Measurements from ENCODE around the gene NAA25. TPM values are rescaled to one million over a fixed set of nuclear protein-coding genes. Genes with fewer than 3 reads are reported as not detected.
"Not testable (repeated sequence)": the region's sequence is repeated elsewhere in the genome, so short reads cannot be mapped to it uniquely, and the experiment has no call there.

Gene NAA25
- polyA plus RNA-seq, 4 donors = 18.7 to 23.8 (median 22.9) TPM

- no peak for DNase-seq (ENCODE audit: low read depth in 4 of 4, low spot score in 3 of 4)
Measured at GRCh38 chr12:112011685-112012084, 96.9 kb downstream of the NAA25 start.

GRCh38 chr12:112010415-112011344 lies 97.9 kb downstream of the NAA25 start:
- DNase-seq (ENCODE audit: low read depth in 4 of 4, low spot score in 3 of 4) = no peak

- not testable (repeated sequence) for DNase-seq (ENCODE audit: low read depth in 4 of 4, low spot score in 3 of 4)
Measured at GRCh38 chr12:112009596-112009995, 99.0 kb downstream of the NAA25 start.

- no peak for DNase-seq (ENCODE audit: low read depth in 4 of 4, low spot score in 3 of 4)
Measured at GRCh38 chr12:112008918-112009317, 99.7 kb downstream of the NAA25 start.

GRCh38 chr12:112007945-112008344 lies 100.6 kb downstream of the NAA25 start:
- DNase-seq (ENCODE audit: low read depth in 4 of 4, low spot score in 3 of 4) = no peak

- DNase-seq (ENCODE audit: low read depth in 4 of 4, low spot score in 3 of 4) = no peak
Measured at GRCh38 chr12:112005419-112006395, 102.9 kb downstream of the NAA25 start.

- no peak for DNase-seq (ENCODE audit: low read depth in 4 of 4, low spot score in 3 of 4)
Measured at GRCh38 chr12:112004041-112004440, 104.5 kb downstream of the NAA25 start.

GRCh38 chr12:112001576-112001975 lies 107.0 kb downstream of the NAA25 start:
- DNase-seq (ENCODE audit: low read depth in 4 of 4, low spot score in 3 of 4) = no peak

GRCh38 chr12:112000820-112001219 lies 107.8 kb downstream of the NAA25 start:
- no peak for DNase-seq (ENCODE audit: low read depth in 4 of 4, low spot score in 3 of 4)

GRCh38 chr12:111999129-111999528 lies 109.5 kb downstream of the NAA25 start:
- DNase-seq (ENCODE audit: low read depth in 4 of 4, low spot score in 3 of 4) = not testable (repeated sequence)

GRCh38 chr12:111998015-111998414 lies 110.6 kb downstream of the NAA25 start:
- no peak for DNase-seq (ENCODE audit: low read depth in 4 of 4, low spot score in 3 of 4)

- DNase-seq (ENCODE audit: low read depth in 4 of 4, low spot score in 3 of 4) = no peak
Measured at GRCh38 chr12:111997300-111997699, 111.3 kb downstream of the NAA25 start.

GRCh38 chr12:111995782-111996480 lies 112.7 kb downstream of the NAA25 start:
- DNase-seq (ENCODE audit: low read depth in 4 of 4, low spot score in 3 of 4) = no peak

- not testable (repeated sequence) for DNase-seq (ENCODE audit: low read depth in 4 of 4, low spot score in 3 of 4)
Measured at GRCh38 chr12:111994211-111995111, 114.1 kb downstream of the NAA25 start.

- no peak for DNase-seq (ENCODE audit: low read depth in 4 of 4, low spot score in 3 of 4)
Measured at GRCh38 chr12:111993292-111994150, 115.1 kb downstream of the NAA25 start.

- DNase-seq (ENCODE audit: low read depth in 4 of 4, low spot score in 3 of 4) = no peak
Measured at GRCh38 chr12:111992464-111992863, 116.1 kb downstream of the NAA25 start.

GRCh38 chr12:111991946-111992345 lies 116.6 kb downstream of the NAA25 start:
- no peak for DNase-seq (ENCODE audit: low read depth in 4 of 4, low spot score in 3 of 4)

GRCh38 chr12:111991535-111991934 lies 117.0 kb downstream of the NAA25 start:
- DNase-seq (ENCODE audit: low read depth in 4 of 4, low spot score in 3 of 4) = no peak

GRCh38 chr12:111984820-111985219 lies 123.8 kb downstream of the NAA25 start:
- DNase-seq (ENCODE audit: low read depth in 4 of 4, low spot score in 3 of 4) = no peak
